GM19395 (cell line): Measurements from ENCODE around the gene PLCD4.

Source experiments
- ATAC-seq: cut with Tn5 transposase; IDR thresholded peaks from one replicate; pipeline ENCODE4 v1.9.1; 2021; ENCODE audit warnings: mild to moderate bottlenecking, moderate library complexity; ENCODE audit not compliant: unreplicated experiment

Gene PLCD4

GRCh38 chr2:218662377-218662776 lies 54.7 kb downstream of the PLCD4 start:
- no peak for ATAC-seq

GRCh38 chr2:218662827-218663226 lies 55.1 kb downstream of the PLCD4 start:
- no peak for ATAC-seq

DNA sequence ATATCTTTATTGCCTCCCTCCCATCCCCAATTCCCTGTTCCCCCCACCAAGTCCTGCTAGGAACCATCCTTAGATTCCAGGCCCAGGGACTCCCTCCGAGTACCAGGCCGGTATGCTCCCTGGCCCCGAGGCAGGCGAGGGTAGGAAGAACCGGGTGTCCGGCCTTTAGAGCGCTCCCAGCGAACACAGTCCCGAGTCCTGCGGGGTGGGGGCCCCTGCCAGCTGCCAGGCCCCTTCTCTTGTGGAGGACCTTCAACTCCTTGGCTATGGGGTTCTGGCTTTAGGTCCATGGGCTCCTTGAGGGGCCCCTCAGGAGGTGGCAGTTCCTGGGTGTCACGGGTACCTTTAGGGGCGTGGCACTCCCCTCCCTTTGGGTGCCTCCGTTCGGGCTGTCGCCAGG lies 56.2 kb downstream of the PLCD4 start:
- ATAC-seq = no peak

GRCh38 chr2:218664653-218665052 lies 57.0 kb downstream of the PLCD4 start:
- no peak for ATAC-seq

GRCh38 chr2:218671097-218671653 lies 63.5 kb downstream of the PLCD4 start:
- ATAC-seq = no peak

DNA sequence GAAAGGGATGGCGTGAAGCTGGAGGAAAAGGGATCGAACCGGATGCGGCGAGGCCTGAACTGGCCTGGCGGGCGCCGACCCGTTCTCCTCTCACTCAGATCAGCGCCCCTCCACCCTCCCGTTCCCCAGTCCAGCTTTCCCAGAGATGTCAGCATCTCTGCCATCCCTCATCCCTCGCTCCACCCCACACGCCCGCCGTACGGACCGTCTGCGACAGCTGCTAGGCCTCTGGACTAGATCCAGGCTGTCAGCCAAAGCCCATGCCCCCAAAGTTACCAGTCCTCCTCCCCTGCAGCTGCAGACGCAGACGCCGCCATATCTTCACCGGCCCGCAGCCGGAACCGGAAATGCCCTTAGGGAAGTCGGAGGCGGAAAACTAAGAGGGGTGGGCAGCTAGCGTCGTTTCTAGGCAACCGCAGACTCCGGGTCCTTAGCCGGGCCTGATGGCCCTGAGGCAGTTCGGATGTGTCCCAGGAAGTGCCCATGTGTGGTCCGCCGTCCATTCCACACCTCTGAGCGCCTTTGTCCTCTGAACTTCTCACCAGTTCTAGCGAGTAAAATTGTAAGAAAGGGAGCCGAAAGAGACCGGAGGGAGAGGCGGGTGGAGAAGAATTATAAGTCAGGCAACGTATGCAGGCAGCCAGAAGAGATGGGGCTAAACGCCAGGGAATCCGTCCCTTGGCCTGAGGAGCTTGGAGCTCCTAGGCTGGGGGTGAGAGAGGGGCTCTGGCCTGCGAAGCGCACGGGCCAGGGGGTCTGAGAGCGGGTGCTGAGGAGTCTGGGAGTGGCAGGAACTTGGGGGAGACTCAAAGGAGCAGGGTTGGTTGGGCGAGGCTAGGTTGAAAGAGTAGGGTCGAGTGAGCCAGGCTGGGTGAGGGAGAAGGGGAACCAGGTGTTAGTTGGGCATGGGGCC lies 64.2 kb downstream of the PLCD4 start, which contains the start of the genes RNF25 and STK36:
Gene RNF25 (minus strand): TSS at position 349 of the 913 bp plus-strand sequence. CDS start 32 bp downstream, at position 317.
Gene STK36 (plus strand): TSS at position 433 of the 913 bp plus-strand sequence. CDS start 744 bp downstream, outside the sequence.
- peak; percentile 100 for ATAC-seq

DNA sequence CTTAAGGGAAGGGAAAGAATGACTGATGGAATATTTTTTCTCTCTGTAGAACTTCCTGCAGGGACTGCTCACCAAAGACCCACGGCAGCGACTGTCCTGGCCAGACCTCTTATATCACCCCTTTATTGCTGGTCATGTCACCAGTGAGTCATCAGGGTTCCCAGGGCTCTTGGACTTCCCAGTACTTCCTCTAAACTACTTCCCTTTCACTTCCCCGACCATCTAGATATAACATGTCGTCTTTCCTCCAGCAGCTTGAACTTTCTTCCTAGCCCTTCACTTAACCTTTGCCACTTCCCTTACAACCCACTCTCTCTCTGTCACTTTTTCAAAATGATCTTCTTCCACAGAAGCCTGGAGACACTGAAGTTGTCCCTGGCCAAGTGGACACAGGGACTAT lies 71.4 kb downstream of the PLCD4 start:
- ATAC-seq = no peak

DNA sequence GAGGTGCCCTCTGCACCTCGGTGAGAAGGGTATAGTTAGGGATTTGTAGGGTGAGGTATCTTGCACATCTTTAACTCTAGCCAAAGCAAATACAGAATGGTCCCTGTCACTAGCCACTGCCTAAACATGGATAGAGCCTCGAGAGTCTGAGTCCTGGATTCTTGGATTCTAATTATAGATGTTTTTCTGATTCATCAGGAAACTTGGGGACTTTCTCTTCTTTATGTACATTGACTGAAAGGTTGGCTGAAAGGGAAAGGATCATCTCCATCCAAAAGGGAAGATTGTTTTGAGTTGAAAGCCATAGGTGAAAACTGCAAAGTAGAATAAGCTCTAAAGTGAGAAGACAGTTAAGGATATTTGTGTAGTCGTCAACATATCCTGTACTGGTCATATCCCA lies 72.4 kb downstream of the PLCD4 start:
- no peak for ATAC-seq
